SH-SY5Y (cell line): ENCODE data around the gene AGBL3.

Experiments used
- GATA2 ChIP-seq: IDR thresholded peaks from 2 replicates; pipeline ENCODE4 v1.6.1; 2011; ENCODE audit warnings: mild to moderate bottlenecking, low read depth, low read length
- GATA3 ChIP-seq: IDR thresholded peaks from 2 replicates; pipeline ENCODE4 v1.6.1; 2011; ENCODE audit warnings: low read depth, mild to moderate bottlenecking, low read length, moderate library complexity

DNA sequence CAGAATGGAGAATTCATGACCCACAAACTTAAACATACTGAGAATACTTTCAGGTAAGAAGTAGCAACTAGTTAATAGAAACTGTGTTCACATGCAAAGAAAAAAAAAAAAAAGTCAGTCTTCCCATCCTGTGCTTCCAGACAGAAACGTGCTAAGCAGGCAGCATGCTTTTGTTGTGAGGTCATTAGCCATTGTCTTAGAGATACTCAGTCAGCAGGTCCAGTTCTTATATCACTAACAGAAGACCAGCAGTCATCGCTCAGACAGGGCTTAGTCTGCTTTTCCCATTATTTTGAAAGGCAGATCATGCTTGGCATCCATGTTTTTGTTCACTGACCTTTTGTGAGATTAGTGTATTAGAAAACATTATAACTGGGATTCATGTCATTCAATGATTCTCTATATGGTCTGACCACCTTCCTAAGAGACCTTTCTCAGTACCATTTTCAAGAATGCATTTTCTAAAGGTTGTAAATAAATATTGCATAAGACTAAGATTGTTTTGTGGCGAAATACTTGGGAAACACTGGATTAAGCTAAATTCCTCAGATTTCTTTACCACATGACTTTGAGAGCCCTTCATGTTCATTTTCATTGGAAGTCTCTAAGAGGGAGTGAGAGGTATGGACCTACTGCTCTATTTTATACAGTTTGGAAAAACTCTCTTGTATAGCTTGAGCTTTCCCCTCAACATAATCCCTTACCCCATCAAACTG lies 45.0 kb upstream of the AGBL3 start:
- TF ChIP-seq GATA2 (no peak), GATA3 (no peak)
